A673 (cell line): ENCODE data around the gene EVA1C.

ENCODE experiments used
- CTCF ChIP-seq: fragments of 300-800, 200-600 bp; sonication (generic); conservative IDR thresholded peaks from 2 replicates; pipeline ENCODE4 v1.5.1; 2017; ENCODE audit warnings: low read depth, mild to moderate bottlenecking, antibody characterized with exemption, low read length, moderate library complexity, mixed read lengths
- EZH2 ChIP-seq: fragments of 200-600 bp; sonication (generic); IDR thresholded peaks from 2 replicates; pipeline ENCODE4 v1.6.1; 2017; ENCODE audit warnings: borderline replicate concordance, low read depth, mild to moderate bottlenecking, mixed read lengths, antibody characterized with exemption, low read length; ENCODE audit not compliant: poor library complexity, severe bottlenecking

DNA sequence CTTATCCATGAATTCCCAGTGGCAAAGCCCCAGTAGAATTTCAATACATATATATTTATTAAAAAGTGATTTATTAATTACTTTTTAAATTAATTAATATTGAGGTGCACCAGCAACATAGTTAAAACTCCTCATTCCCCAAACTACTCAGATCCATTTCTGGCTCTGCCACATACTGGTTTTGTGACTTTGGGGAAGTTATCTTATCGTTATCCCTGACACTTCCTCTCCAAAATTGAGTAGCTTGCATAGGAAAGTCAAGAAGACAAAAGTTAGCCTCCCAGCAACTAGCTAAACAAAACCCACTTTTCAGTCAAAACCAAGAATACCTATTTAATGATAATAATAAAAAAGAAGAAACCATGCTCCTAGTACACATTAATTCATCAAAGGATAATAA lies 136.9 kb downstream of the EVA1C start:
- TF ChIP-seq CTCF: no peak
- TF ChIP-seq EZH2: no peak
